ENCODE measurements around the gene KIF13A.

The KIF13A gene

GRCh38 chr6:17728551-17729222 is 258.7 kb downstream of the KIF13A start:
- Histone ChIP-seq H3K9ac (ENCODE audit: low read depth, low read length) (no peak overlapping the region), H3K4me1 (ENCODE audit: insufficient read depth, low read length) (peaks cover 2% of the 10 kb centered on the region; the same call in 1 of the 2 replicates), H3K27ac (ENCODE audit: low read depth, low read length) (no peak overlapping the region), H3K36me3 (ENCODE audit: insufficient read depth, low read length) (no peaks in the 10 kb centered on the region), H3K27me3 (ENCODE audit: insufficient read depth, low read length) (no peaks in the 10 kb centered on the region), H3K9me3 (ENCODE audit: insufficient read depth, low read depth, low read length) (no peaks in the 10 kb centered on the region), H3K4me3 (ENCODE audit: low read length) (no peak overlapping the region)
- 96% methylated on average over 49 of the region's 49 CpGs for WGBS

GRCh38 chr6:17725083-17725482 is 262.4 kb downstream of the KIF13A start:
- Histone ChIP-seq H3K4me3 (ENCODE audit: low read length) (no peak overlapping the region), H3K9ac (ENCODE audit: low read depth, low read length) (no peak overlapping the region), H3K9me3 (ENCODE audit: insufficient read depth, low read depth, low read length) (no peaks in the 10 kb centered on the region), H3K36me3 (ENCODE audit: insufficient read depth, low read length) (no peaks in the 10 kb centered on the region), H3K27ac (ENCODE audit: low read depth, low read length) (no peak overlapping the region), H3K27me3 (ENCODE audit: insufficient read depth, low read length) (no peaks in the 10 kb centered on the region), H3K4me1 (ENCODE audit: insufficient read depth, low read length) (peaks cover 2% of the 10 kb centered on the region; the same call in 1 of the 2 replicates)
- WGBS = 17% methylated on average over 6 of the region's 6 CpGs

- WGBS = 84% methylated on average over 3 of the region's 3 CpGs
- Histone ChIP-seq H3K9me3 (ENCODE audit: insufficient read depth, low read depth, low read length) (no peaks in the 10 kb centered on the region), H3K27me3 (ENCODE audit: insufficient read depth, low read length) (no peaks in the 10 kb centered on the region), H3K4me3 (ENCODE audit: low read length) (no peak overlapping the region), H3K36me3 (ENCODE audit: insufficient read depth, low read length) (no peaks in the 10 kb centered on the region), H3K4me1 (ENCODE audit: insufficient read depth, low read length) (peaks cover 2% of the 10 kb centered on the region; the same call in 1 of the 2 replicates), H3K9ac (ENCODE audit: low read depth, low read length) (no peak overlapping the region), H3K27ac (ENCODE audit: low read depth, low read length) (no peak overlapping the region)
Measured at GRCh38 chr6:17724341-17724740, 263.1 kb downstream of the KIF13A start.

- H3K9me3 ChIP-seq (ENCODE audit: insufficient read depth, low read depth, low read length) = no peaks in the 10 kb centered on the region
- WGBS = 72% methylated on average over 3 of the region's 3 CpGs
- H3K27me3 ChIP-seq (ENCODE audit: insufficient read depth, low read length) = no peaks in the 10 kb centered on the region
- H3K36me3 ChIP-seq (ENCODE audit: insufficient read depth, low read length) = no peaks in the 10 kb centered on the region
- peaks cover 2% of the 10 kb centered on the region; the same call in 1 of the 2 replicates for H3K4me1 ChIP-seq (ENCODE audit: insufficient read depth, low read length)
- H3K27ac ChIP-seq (ENCODE audit: low read depth, low read length) = no peak overlapping the region
- H3K9ac ChIP-seq (ENCODE audit: low read depth, low read length) = no peak overlapping the region
- H3K4me3 ChIP-seq (ENCODE audit: low read length) = no peak overlapping the region
Measured at GRCh38 chr6:17721671-17722070, 265.8 kb downstream of the KIF13A start.

GRCh38 chr6:17719323-17720041 is 268.0 kb downstream of the KIF13A start:
- Histone ChIP-seq H3K27ac (ENCODE audit: low read depth, low read length) (no peak overlapping the region), H3K36me3 (ENCODE audit: insufficient read depth, low read length) (no peaks in the 10 kb centered on the region), H3K9me3 (ENCODE audit: insufficient read depth, low read depth, low read length) (no peaks in the 10 kb centered on the region), H3K4me1 (ENCODE audit: insufficient read depth, low read length) (peaks cover 11% of the 10 kb centered on the region; the same call in 1 of the 2 replicates), H3K4me3 (ENCODE audit: low read length) (no peak overlapping the region), H3K9ac (ENCODE audit: low read depth, low read length) (no peak overlapping the region), H3K27me3 (ENCODE audit: insufficient read depth, low read length) (no peaks in the 10 kb centered on the region)
- 76% methylated on average over 3 of the region's 3 CpGs for WGBS

- no peak overlapping the region for H3K4me3 ChIP-seq (ENCODE audit: low read length)
- H3K9me3 ChIP-seq (ENCODE audit: insufficient read depth, low read depth, low read length) = no peaks in the 10 kb centered on the region
- 73% methylated on average over 2 of the region's 2 CpGs for WGBS
- H3K36me3 ChIP-seq (ENCODE audit: insufficient read depth, low read length) = no peaks in the 10 kb centered on the region
- peaks cover 18% of the 10 kb centered on the region for H3K4me1 ChIP-seq (ENCODE audit: insufficient read depth, low read length)
- no peaks in the 10 kb centered on the region for H3K27me3 ChIP-seq (ENCODE audit: insufficient read depth, low read length)
- no peak overlapping the region for H3K9ac ChIP-seq (ENCODE audit: low read depth, low read length)
- no peak overlapping the region for H3K27ac ChIP-seq (ENCODE audit: low read depth, low read length)
Measured at GRCh38 chr6:17716221-17716620, 271.2 kb downstream of the KIF13A start.

GRCh38 chr6:17714879-17715851 is 272.3 kb downstream of the KIF13A start:
- 0 out of 2 replicates have a peak overlapping the region, but pooled peaks have one; percentile 24 for H3K27ac ChIP-seq (ENCODE audit: low read depth, low read length)

GRCh38 chr6:17714177-17714576 is 273.3 kb downstream of the KIF13A start:
- H3K4me1 ChIP-seq (ENCODE audit: insufficient read depth, low read length) = peaks cover 18% of the 10 kb centered on the region
- H3K9ac ChIP-seq (ENCODE audit: low read depth, low read length) = no peak overlapping the region
- H3K27ac ChIP-seq (ENCODE audit: low read depth, low read length) = no peak overlapping the region
- H3K27me3 ChIP-seq (ENCODE audit: insufficient read depth, low read length) = no peaks in the 10 kb centered on the region
- no peaks in the 10 kb centered on the region for H3K9me3 ChIP-seq (ENCODE audit: insufficient read depth, low read depth, low read length)
- H3K4me3 ChIP-seq (ENCODE audit: low read length) = no peak overlapping the region
- H3K36me3 ChIP-seq (ENCODE audit: insufficient read depth, low read length) = no peaks in the 10 kb centered on the region

More at GRCh38 chr6:17714879-17715851, 272.3 kb downstream of the KIF13A start:
- 73% methylated on average over 10 of the region's 10 CpGs for WGBS
- Histone ChIP-seq H3K36me3 (ENCODE audit: insufficient read depth, low read length) (no peaks in the 10 kb centered on the region), H3K4me1 (ENCODE audit: insufficient read depth, low read length) (peaks cover 18% of the 10 kb centered on the region), H3K4me3 (ENCODE audit: low read length) (no peak overlapping the region), H3K9me3 (ENCODE audit: insufficient read depth, low read depth, low read length) (no peaks in the 10 kb centered on the region), H3K27me3 (ENCODE audit: insufficient read depth, low read length) (no peaks in the 10 kb centered on the region), H3K9ac (ENCODE audit: low read depth, low read length) (peak overlapping the region; percentile 5; the same call in 1 of the 2 replicates)

- H3K4me1 ChIP-seq (ENCODE audit: insufficient read depth, low read length) = peaks cover 19% of the 10 kb centered on the region
- no peak overlapping the region for H3K4me3 ChIP-seq (ENCODE audit: low read length)
- no peak overlapping the region for H3K9ac ChIP-seq (ENCODE audit: low read depth, low read length)
- no peaks in the 10 kb centered on the region for H3K9me3 ChIP-seq (ENCODE audit: insufficient read depth, low read depth, low read length)
- 42% methylated on average over 1 of the region's 1 CpG for WGBS
- H3K27ac ChIP-seq (ENCODE audit: low read depth, low read length) = no peak overlapping the region; the same call in 1 of the 2 replicates
- H3K27me3 ChIP-seq (ENCODE audit: insufficient read depth, low read length) = no peaks in the 10 kb centered on the region
- no peaks in the 10 kb centered on the region for H3K36me3 ChIP-seq (ENCODE audit: insufficient read depth, low read length)
Measured at GRCh38 chr6:17712576-17712975, 274.9 kb downstream of the KIF13A start.

GRCh38 chr6:17710331-17710730 is 277.1 kb downstream of the KIF13A start:
- no peak overlapping the region for H3K27ac ChIP-seq (ENCODE audit: low read depth, low read length)
- no peaks in the 10 kb centered on the region for H3K27me3 ChIP-seq (ENCODE audit: insufficient read depth, low read length)
- no peaks in the 10 kb centered on the region for H3K36me3 ChIP-seq (ENCODE audit: insufficient read depth, low read length)
- 92% methylated on average over 3 of the region's 3 CpGs for WGBS
- H3K9ac ChIP-seq (ENCODE audit: low read depth, low read length) = no peak overlapping the region
- H3K4me3 ChIP-seq (ENCODE audit: low read length) = no peak overlapping the region
- no peaks in the 10 kb centered on the region for H3K9me3 ChIP-seq (ENCODE audit: insufficient read depth, low read depth, low read length)
- peaks cover 21% of the 10 kb centered on the region for H3K4me1 ChIP-seq (ENCODE audit: insufficient read depth, low read length)

All from HUES64 (cell line).